ENCODE measurements around the gene ARL10. TPM values are rescaled to one million over a fixed set of nuclear protein-coding genes. Genes with fewer than 3 reads are reported as not detected.
A peak's percentile ranks its signal among the peaks of the same experiment; 100 is the strongest.

Gene ARL10
- total RNA-seq, 1 donor from 2014 or later: 40.0 TPM

- no peaks in the 10 kb centered on the region for H3K36me3 Mint-ChIP-seq (ENCODE audit: low read depth)
These were observed 47.4 kb downstream of the ARL10 start for GRCh38 chr5:176412517-176413254.

GRCh38 chr5:176413255-176413565, 47.9 kb downstream of the ARL10 start:
- Mint-ChIP-seq H3K9me3 (no peaks in the 10 kb centered on the region), H3K4me3 (no peak overlapping the region)
- no peak for TF ChIP-seq CTCF (conservative IDR thresholded peaks at IDR 0.05)

More at GRCh38 chr5:176412517-176413254, 47.4 kb downstream of the ARL10 start:
- Mint-ChIP-seq H3K4me3 (peak overlapping the region; percentile 23), H3K9me3 (no peaks in the 10 kb centered on the region), H3K4me1 (peaks cover 14% of the 10 kb centered on the region), H3K27ac (ENCODE audit: unreplicated experiment) (no peak overlapping the region), H3K27me3 (ENCODE audit: low read depth) (peaks cover 4% of the 10 kb centered on the region)
- no peak for DNase-seq (ENCODE audit: low read depth, low spot score)
- TF ChIP-seq CTCF (conservative IDR thresholded peaks at IDR 0.05): no peak

GRCh38 chr5:176413709-176414191, 48.5 kb downstream of the ARL10 start:
- no peak for DNase-seq (ENCODE audit: low read depth, low spot score)
- TF ChIP-seq CTCF (conservative IDR thresholded peaks at IDR 0.05): no peak
- no peaks in the 10 kb centered on the region for H3K9me3 Mint-ChIP-seq
- peaks cover 14% of the 10 kb centered on the region for H3K4me1 Mint-ChIP-seq
- H3K4me3 Mint-ChIP-seq: peak overlapping the region; percentile 49
- H3K27ac Mint-ChIP-seq (ENCODE audit: unreplicated experiment): no peak overlapping the region
- H3K36me3 Mint-ChIP-seq (ENCODE audit: low read depth): no peaks in the 10 kb centered on the region
- peaks cover 10% of the 10 kb centered on the region for H3K27me3 Mint-ChIP-seq (ENCODE audit: low read depth)

More at GRCh38 chr5:176413255-176413565, 47.9 kb downstream of the ARL10 start:
- no peaks in the 10 kb centered on the region for H3K36me3 Mint-ChIP-seq (ENCODE audit: low read depth)
- H3K27me3 Mint-ChIP-seq (ENCODE audit: low read depth): peaks cover 8% of the 10 kb centered on the region
- peaks cover 14% of the 10 kb centered on the region for H3K4me1 Mint-ChIP-seq
- no peak overlapping the region for H3K27ac Mint-ChIP-seq (ENCODE audit: unreplicated experiment)
- DNase-seq (ENCODE audit: low read depth, low spot score): no peak

- Mint-ChIP-seq H3K36me3 (ENCODE audit: low read depth) (no peaks in the 10 kb centered on the region), H3K4me3 (peak overlapping the region; percentile 49), H3K27ac (ENCODE audit: unreplicated experiment) (no peak overlapping the region), H3K4me1 (peaks cover 14% of the 10 kb centered on the region), H3K27me3 (ENCODE audit: low read depth) (peaks cover 10% of the 10 kb centered on the region), H3K9me3 (no peaks in the 10 kb centered on the region)
- TF ChIP-seq CTCF (conservative IDR thresholded peaks at IDR 0.05): no peak
- DNase-seq (ENCODE audit: low read depth, low spot score): no peak
These were observed 49.4 kb downstream of the ARL10 start for GRCh38 chr5:176414704-176415103.

- peaks cover 14% of the 10 kb centered on the region for H3K27me3 Mint-ChIP-seq (ENCODE audit: low read depth)
- H3K9me3 Mint-ChIP-seq: peaks cover 1% of the 10 kb centered on the region
- H3K4me3 Mint-ChIP-seq: peak overlapping the region; percentile 85
- H3K27ac Mint-ChIP-seq (ENCODE audit: unreplicated experiment): no peak overlapping the region
- no peak for DNase-seq (ENCODE audit: low read depth, low spot score)
- no peak for TF ChIP-seq CTCF (conservative IDR thresholded peaks at IDR 0.05)
- H3K36me3 Mint-ChIP-seq (ENCODE audit: low read depth): no peaks in the 10 kb centered on the region
- peaks cover 14% of the 10 kb centered on the region for H3K4me1 Mint-ChIP-seq
These were observed 50.1 kb downstream of the ARL10 start for GRCh38 chr5:176415240-176415951.
